GM21360 (cell line): ENCODE data around the gene OR51G2.
"Not testable (repeated sequence)": the region's sequence is repeated elsewhere in the genome, so short reads cannot be mapped to it uniquely, and the experiment has no call there.

Experiments used
- ATAC-seq: cut with Tn5 transposase; IDR thresholded peaks from one replicate; pipeline ENCODE4 v1.9.1; 2021; ENCODE audit warnings: mild to moderate bottlenecking, moderate library complexity; ENCODE audit not compliant: unreplicated experiment

Gene OR51G2

GRCh38 chr11:4919250-4919649, at the start of gene OR51G2:
Gene OR51G2, minus strand, starts transcription at chr11:4919350. Its CDS starts 3,687 bp downstream, at chr11:4915663.
- ATAC-seq: no peak

GRCh38 chr11:4962816-4963215, 43.7 kb upstream of the OR51G2 start:
- no peak for ATAC-seq

- ATAC-seq: no peak
Observed at GRCh38 chr11:4960877-4961276, 41.7 kb upstream of the OR51G2 start.

GRCh38 chr11:4957396-4957795, 38.2 kb upstream of the OR51G2 start:
- ATAC-seq: no peak

GRCh38 chr11:4955613-4956012, 36.5 kb upstream of the OR51G2 start, which contains the start of gene OR51A2:
Gene OR51A2, minus strand, starts transcription at chr11:4955713. Its CDS starts 0 bp downstream, at chr11:4955713.
- ATAC-seq: not testable (repeated sequence)

GRCh38 chr11:4947505-4947904, 28.4 kb upstream of the OR51G2 start, which contains the start of gene OR51A4:
Gene OR51A4, minus strand, starts transcription at chr11:4947605. Its CDS starts 505 bp downstream, at chr11:4947100.
- no peak for ATAC-seq

GRCh38 chr11:4936745-4937144, 17.6 kb upstream of the OR51G2 start:
- ATAC-seq: no peak

- ATAC-seq: no peak
Observed at GRCh38 chr11:4932751-4933150, 13.6 kb upstream of the OR51G2 start.

GRCh38 chr11:4926608-4927007, 7.5 kb upstream of the OR51G2 start:
- ATAC-seq: no peak

- no peak for ATAC-seq
Observed at GRCh38 chr11:4924239-4924638, 5.1 kb upstream of the OR51G2 start, which contains the start of gene OR51G1. Gene OR51G1, minus strand, starts transcription at chr11:4924339. Its CDS starts 0 bp downstream, at chr11:4924339.

- no peak for ATAC-seq
Observed at GRCh38 chr11:4922304-4922703, 3.2 kb upstream of the OR51G2 start.

GRCh38 chr11:4921796-4922195, 2.6 kb upstream of the OR51G2 start:
- ATAC-seq: no peak

- ATAC-seq: no peak
Observed at GRCh38 chr11:4916581-4916980, 2.6 kb downstream of the OR51G2 start.

- no peak for ATAC-seq
Observed at GRCh38 chr11:4903484-4903883, 15.7 kb downstream of the OR51G2 start, which contains the start of gene OR51A7. Gene OR51A7, plus strand, starts transcription at chr11:4903783. Its CDS starts 3,587 bp downstream, at chr11:4907370.

GRCh38 chr11:4891996-4892640, 27.0 kb downstream of the OR51G2 start:
- ATAC-seq: no peak

GRCh38 chr11:4890279-4890678, 28.9 kb downstream of the OR51G2 start:
- no peak for ATAC-seq

- no peak for ATAC-seq
Observed at GRCh38 chr11:4887591-4887990, 31.6 kb downstream of the OR51G2 start.

- ATAC-seq: no peak
Observed at GRCh38 chr11:4886186-4886585, 33.0 kb downstream of the OR51G2 start.

GRCh38 chr11:4884361-4884760, 34.8 kb downstream of the OR51G2 start:
- ATAC-seq: no peak

- ATAC-seq: no peak
Observed at GRCh38 chr11:4882543-4882942, 36.6 kb downstream of the OR51G2 start.

GRCh38 chr11:4881860-4882500, 37.2 kb downstream of the OR51G2 start, which contains the start of gene OR51T1:
Gene OR51T1, plus strand, starts transcription at chr11:4881900. Its CDS starts 0 bp downstream, at chr11:4881900.
- ATAC-seq: no peak

- no peak for ATAC-seq
Observed at GRCh38 chr11:4881188-4881587, 38.0 kb downstream of the OR51G2 start.
